Kidney epithelial cell (primary cell): ENCODE results near the gene MCMBP. TPM values are rescaled to one million over a fixed set of nuclear protein-coding genes. Genes with fewer than 3 reads are reported as not detected.
A peak's percentile ranks its signal among the peaks of the same experiment; 100 is the strongest.

Source experiments
- DNase-seq: peaks from one replicate; pipeline ENCODE4 v3.0.0-alpha.2; 2010; ENCODE audit warnings: low read depth
- H3K27me3 ChIP-seq: 2 replicates; pipeline ENCODE4 v1.6.0; 2011; ENCODE audit warnings: low read length; ENCODE audit not compliant: control insufficient read depth, insufficient read depth
- H3K36me3 ChIP-seq: 2 replicates; pipeline ENCODE4 v1.5.1; 2011; ENCODE audit warnings: low read length; ENCODE audit not compliant: control insufficient read depth, insufficient read depth
- H3K4me3 ChIP-seq: 2 replicates; pipeline ENCODE4 v1.5.1; 2011; ENCODE audit warnings: low read depth, mild to moderate bottlenecking, control low read depth, low read length
- total RNA-seq: library from RNA; depleted of rRNA; stranded (reverse); fragments of >200 nt; gene quantifications from 2 replicates; pipeline ENCODE4 v1.2.3, GENCODE V29; 2015
- TF ChIP-seq, protein P1 (sequence below): IDR thresholded peaks from 2 replicates; pipeline ENCODE4 v1.5.1; 2011; ENCODE audit warnings: mild to moderate bottlenecking, moderate library complexity, low read length, control low read depth, inconsistent platforms; ENCODE audit not compliant: insufficient read depth, poor library complexity, severe bottlenecking

MCMBP gene
- total RNA-seq, 1 donor from 2014 or later = 45.2 TPM

- Histone ChIP-seq H3K4me3 (no peak overlapping the region), H3K36me3 (no peaks in the 10 kb centered on the region), H3K27me3 (no peaks in the 10 kb centered on the region)
- TF ChIP-seq, protein P1, sequence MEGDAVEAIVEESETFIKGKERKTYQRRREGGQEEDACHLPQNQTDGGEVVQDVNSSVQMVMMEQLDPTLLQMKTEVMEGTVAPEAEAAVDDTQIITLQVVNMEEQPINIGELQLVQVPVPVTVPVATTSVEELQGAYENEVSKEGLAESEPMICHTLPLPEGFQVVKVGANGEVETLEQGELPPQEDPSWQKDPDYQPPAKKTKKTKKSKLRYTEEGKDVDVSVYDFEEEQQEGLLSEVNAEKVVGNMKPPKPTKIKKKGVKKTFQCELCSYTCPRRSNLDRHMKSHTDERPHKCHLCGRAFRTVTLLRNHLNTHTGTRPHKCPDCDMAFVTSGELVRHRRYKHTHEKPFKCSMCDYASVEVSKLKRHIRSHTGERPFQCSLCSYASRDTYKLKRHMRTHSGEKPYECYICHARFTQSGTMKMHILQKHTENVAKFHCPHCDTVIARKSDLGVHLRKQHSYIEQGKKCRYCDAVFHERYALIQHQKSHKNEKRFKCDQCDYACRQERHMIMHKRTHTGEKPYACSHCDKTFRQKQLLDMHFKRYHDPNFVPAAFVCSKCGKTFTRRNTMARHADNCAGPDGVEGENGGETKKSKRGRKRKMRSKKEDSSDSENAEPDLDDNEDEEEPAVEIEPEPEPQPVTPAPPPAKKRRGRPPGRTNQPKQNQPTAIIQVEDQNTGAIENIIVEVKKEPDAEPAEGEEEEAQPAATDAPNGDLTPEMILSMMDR = no peak
- no peak for DNase-seq
These were observed 60.0 kb downstream of the MCMBP start for GRCh38 chr10:119812684-119813083.

GRCh38 chr10:119811122-119811521 is 61.5 kb downstream of the MCMBP start:
- TF ChIP-seq, protein P1 = no peak

DNA sequence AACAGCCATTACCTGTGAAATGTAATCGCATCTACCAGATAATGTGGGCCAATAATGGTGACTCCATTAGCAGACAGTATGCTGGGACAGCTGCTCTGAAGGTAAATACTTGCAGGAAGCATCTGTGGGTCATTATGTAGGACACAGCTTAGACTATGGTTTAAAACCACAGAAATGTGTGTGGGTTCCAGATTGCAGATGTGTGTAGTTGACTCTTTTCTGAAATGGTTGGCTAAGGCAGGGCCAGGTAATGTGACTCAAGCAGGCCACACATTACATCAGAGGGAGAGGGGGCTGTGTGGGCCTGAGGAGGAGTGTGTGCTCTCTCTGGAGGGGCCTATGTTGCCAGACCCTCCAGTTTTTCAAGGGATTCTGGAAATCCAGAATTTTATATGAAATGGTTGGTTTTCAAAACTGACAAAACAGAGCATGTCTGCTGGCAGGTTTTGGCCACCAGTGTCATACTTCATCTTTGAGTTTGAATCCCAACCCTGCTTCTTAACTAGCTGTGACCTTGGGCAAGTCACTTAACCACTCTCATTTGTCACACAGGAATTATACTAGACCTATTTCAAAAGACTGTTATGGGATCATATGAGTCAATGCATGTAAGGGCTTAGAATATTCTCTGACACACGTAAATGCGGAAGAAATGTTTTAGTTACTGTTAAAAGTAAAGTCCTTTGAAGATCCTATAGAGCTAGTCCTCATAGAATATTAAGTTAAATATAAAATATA is 64.5 kb downstream of the MCMBP start:
- Histone ChIP-seq H3K27me3 (no peaks in the 10 kb centered on the region), H3K4me3 (no peak overlapping the region), H3K36me3 (no peaks in the 10 kb centered on the region)
- TF ChIP-seq, protein P1 = no peak
- peak; percentile 48 for DNase-seq

More at GRCh38 chr10:119811122-119811521, 61.5 kb downstream of the MCMBP start:
- Histone ChIP-seq H3K4me3 (no peak overlapping the region), H3K36me3 (no peaks in the 10 kb centered on the region), H3K27me3 (no peaks in the 10 kb centered on the region)
- no peak for DNase-seq

- H3K36me3 ChIP-seq = no peaks in the 10 kb centered on the region
- no peak overlapping the region for H3K4me3 ChIP-seq
- TF ChIP-seq, protein P1 = no peak
- H3K27me3 ChIP-seq = no peaks in the 10 kb centered on the region
- no peak for DNase-seq
These were observed 66.1 kb downstream of the MCMBP start for GRCh38 chr10:119806334-119807130.

- H3K27me3 ChIP-seq = no peaks in the 10 kb centered on the region
- H3K36me3 ChIP-seq = no peaks in the 10 kb centered on the region
- TF ChIP-seq, protein P1 = no peak
- no peak for DNase-seq
- no peak overlapping the region for H3K4me3 ChIP-seq
These were observed 66.9 kb downstream of the MCMBP start for GRCh38 chr10:119805702-119806230.
